OCI-LY3 (cell line): Measurements from ENCODE around the gene PPP4R3A.

Source experiments
- EZH2phosphoT487 ChIP-seq: fragments of 200-600 bp; shearing (Covaris generic); IDR thresholded peaks from 2 replicates; pipeline ENCODE4 v1.6.1; 2018; ENCODE audit warnings: antibody characterized with exemption, mixed run types, low read depth
- TF ChIP-seq, protein P1 (sequence below): fragments of 200-600, 300-600 bp; sonication (generic); IDR thresholded peaks from 2 replicates; pipeline ENCODE4 v1.5.1; 2014; ENCODE audit warnings: antibody characterized with exemption, low read length, low read depth

DNA sequence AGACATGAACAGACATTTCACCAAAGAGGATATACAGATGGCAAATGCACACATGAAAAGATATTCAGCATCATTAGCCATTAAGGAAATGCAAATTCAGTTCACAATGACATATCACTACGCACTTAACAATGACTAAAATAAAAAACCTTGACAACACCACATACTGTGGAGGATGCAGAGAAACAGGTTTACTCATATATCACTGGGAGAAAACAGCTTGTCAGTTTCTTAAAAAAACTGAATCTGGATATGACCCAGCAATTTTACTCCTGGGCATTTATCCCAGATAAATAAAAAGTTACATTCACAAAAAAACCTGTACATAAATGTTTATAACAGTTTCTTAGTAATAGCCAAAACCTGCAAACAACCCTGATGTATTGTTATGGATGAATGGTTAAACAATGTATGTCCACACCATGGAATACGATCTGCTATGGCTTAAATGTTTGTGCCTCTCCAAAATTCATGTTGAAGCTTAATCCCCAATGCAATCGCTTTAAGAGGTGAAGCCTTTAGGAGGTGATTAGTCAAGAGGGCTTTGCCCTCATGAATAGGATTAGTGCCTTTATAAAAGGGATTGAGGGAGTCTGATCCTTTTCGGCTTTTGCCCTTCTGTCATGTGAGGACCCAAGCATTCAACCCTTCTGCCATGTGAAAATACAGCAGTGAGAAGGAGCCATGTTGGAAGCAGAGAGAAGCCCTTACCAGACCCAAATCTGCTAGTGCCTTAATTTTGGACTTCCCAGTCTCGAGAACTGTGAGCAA lies 36.0 kb upstream of the PPP4R3A start:
- TF ChIP-seq, protein P1, sequence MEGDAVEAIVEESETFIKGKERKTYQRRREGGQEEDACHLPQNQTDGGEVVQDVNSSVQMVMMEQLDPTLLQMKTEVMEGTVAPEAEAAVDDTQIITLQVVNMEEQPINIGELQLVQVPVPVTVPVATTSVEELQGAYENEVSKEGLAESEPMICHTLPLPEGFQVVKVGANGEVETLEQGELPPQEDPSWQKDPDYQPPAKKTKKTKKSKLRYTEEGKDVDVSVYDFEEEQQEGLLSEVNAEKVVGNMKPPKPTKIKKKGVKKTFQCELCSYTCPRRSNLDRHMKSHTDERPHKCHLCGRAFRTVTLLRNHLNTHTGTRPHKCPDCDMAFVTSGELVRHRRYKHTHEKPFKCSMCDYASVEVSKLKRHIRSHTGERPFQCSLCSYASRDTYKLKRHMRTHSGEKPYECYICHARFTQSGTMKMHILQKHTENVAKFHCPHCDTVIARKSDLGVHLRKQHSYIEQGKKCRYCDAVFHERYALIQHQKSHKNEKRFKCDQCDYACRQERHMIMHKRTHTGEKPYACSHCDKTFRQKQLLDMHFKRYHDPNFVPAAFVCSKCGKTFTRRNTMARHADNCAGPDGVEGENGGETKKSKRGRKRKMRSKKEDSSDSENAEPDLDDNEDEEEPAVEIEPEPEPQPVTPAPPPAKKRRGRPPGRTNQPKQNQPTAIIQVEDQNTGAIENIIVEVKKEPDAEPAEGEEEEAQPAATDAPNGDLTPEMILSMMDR: no peak
- no peak for TF ChIP-seq EZH2phosphoT487
